Body of pancreas (tissue), 4 donors: ENCODE results near the gene ZDHHC4. TPM values are rescaled to one million over a fixed set of nuclear protein-coding genes. Genes with fewer than 3 reads are reported as not detected.
"Not testable (repeated sequence)": the region's sequence is repeated elsewhere in the genome, so short reads cannot be mapped to it uniquely, and the experiment has no call there.

Source experiments
- ATAC-seq: fragments of 150-250 bp; one replicate; pipeline ENCODE4 v1.9.1; 2016
- DNase-seq, 4 donors: peaks; one replicate each; pipeline ENCODE4 v3.0.0-alpha.2; 2019
- H3K27ac ChIP-seq, 4 donors: fragments of 200-600 bp; sonication (generic); 1 replicate in 3 of 4; 2 replicates in 1 of 4; pipeline versions ENCODE4 v1.5.1 to v1.6.1; 2016 to 2019; ENCODE audit warnings: mild to moderate bottlenecking in 1 of 4, mixed read lengths in 1 of 4, moderate library complexity in 1 of 4
- H3K27me3 ChIP-seq, 2 donors: fragments of 200-600 bp; sonication (generic); one replicate each; pipeline ENCODE4 v1.6.0; 2016; ENCODE audit warnings: mild to moderate bottlenecking in 1 of 2
- H3K36me3 ChIP-seq, 2 donors: fragments of 200-600 bp; sonication (generic); replicated peaks in 1 of 2; 2 replicates each; pipeline ENCODE4 v1.5.1; 2016; ENCODE audit warnings: low read depth in 2 of 2; ENCODE audit not compliant: insufficient read depth in 1 of 2
- H3K4me1 ChIP-seq: fragments of 200-600 bp; sonication (generic); one replicate; pipeline ENCODE4 v1.6.0; 2016
- H3K4me3 ChIP-seq, 2 donors: fragments of 200-600 bp; sonication (generic); 1 replicate in 1 of 2; 2 replicates in 1 of 2; pipeline ENCODE4 v1.5.1; 2016 to 2019
- H3K9me3 ChIP-seq, 3 donors: fragments of 200-600 bp; sonication (generic); 1 replicate in 2 of 3; 2 replicates in 1 of 3; pipeline ENCODE4 v1.5.1; 2016
- POLR2A ChIP-seq, 3 donors: fragments of 450-650 bp; IDR thresholded peaks; one replicate each; pipeline ENCODE4 v1.6.1; 2016; ENCODE audit warnings: antibody characterized with exemption in 3 of 3, mild to moderate bottlenecking in 2 of 3
- WGBS, 2 donors: methylation state at CpG; one replicate each; pipeline ENCODE4 v1.1.5; 2017; 5-methylcytosine and 5-hydroxymethylcytosine counted together
- intact Hi-C: fragments of 100-400 bp; cut with DNase I; formaldehyde crosslinking; loops from one replicate; pipeline ENCODE4 v1.15.1; 2023
- total RNA-seq, 2 donors: library from RNA; depleted of rRNA; stranded (reverse); fragments of >200 nt; gene quantifications; one replicate each; pipeline ENCODE4 v1.1.0, GENCODE V29; 2016
- TF ChIP-seq, protein P1 (sequence below), 7 experiments: fragments of 450-650 bp in 4 of 7; fragments of 200-600 bp in 3 of 7; sonication (generic) in 3 of 7; IDR thresholded peaks; one replicate each; pipeline ENCODE4 v1.5.1; 2016 to 2019; ENCODE audit warnings: antibody characterized with exemption in 7 of 7

ZDHHC4 gene
- total RNA-seq, 2 donors from 2014 or later = 19.1 to 35.5 TPM

DNA sequence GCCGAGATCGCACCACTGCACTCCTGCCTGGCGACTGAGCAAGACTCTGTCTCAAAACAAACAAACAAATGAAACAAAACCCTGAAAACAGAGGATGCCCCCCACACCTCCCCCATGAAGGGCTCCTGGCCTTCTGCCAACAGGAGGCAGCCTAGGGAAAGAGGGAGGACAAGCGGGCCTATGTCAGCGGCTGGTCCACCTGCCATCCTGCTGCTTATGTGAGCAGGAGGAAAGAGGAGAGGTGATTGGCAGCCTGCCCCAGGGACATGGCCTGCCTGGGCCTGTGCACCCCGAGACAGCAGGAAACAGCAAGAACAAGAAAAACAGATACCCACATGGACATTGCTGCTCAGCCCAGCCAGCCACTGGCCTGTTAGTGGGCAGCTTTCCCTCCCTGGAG is 50.8 kb downstream of the ZDHHC4 start:
- no peak overlapping the region for H3K27ac ChIP-seq

DNA sequence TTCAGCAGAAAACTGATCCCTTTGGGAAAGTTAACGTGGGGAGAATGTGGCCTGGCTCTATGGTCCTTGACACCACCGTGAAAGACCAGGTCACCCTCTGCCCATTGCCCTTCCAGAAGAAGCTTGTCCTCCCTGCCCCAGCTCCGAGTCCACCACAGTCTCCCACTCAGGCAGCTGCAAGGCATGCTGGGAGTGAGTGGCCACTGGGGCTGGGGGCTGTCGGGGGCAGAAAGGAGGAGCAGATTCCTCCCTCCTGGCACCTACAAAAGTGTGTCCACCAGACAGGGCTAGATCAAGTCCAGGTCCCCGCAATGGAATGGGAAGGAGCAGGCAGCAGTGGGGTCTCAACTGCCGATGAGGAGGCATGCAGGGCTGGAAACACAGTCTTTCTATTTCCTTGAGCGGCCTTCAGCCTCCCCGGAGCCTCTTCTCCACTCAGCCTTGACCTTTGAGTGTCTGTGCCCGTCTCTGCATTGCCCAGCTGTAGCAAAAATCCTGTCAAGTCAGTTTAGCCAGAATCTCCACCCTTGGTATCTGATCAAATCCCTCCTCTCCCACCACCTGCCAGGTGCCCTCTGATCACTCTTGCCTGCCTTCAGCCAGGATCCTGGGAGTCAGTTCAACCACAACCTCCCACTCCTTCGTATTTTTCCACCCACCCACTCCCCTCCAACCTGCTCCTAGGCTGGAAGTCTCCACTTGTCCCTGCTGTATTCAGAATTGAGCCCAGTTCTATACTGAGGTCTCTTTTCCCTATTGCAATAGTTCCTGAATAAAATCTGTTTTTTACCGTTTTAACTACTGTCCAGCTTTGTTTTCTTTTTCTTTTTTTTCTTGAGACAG is 53.0 kb downstream of the ZDHHC4 start:
- H3K27me3 ChIP-seq = no peaks in the 10 kb centered on the region
- intact Hi-C loops = no loop called here
- no peaks in the 10 kb centered on the region for H3K4me1 ChIP-seq
- DNase-seq = no peak
- no peak overlapping the region for H3K4me3 ChIP-seq
- TF ChIP-seq, protein P1, sequence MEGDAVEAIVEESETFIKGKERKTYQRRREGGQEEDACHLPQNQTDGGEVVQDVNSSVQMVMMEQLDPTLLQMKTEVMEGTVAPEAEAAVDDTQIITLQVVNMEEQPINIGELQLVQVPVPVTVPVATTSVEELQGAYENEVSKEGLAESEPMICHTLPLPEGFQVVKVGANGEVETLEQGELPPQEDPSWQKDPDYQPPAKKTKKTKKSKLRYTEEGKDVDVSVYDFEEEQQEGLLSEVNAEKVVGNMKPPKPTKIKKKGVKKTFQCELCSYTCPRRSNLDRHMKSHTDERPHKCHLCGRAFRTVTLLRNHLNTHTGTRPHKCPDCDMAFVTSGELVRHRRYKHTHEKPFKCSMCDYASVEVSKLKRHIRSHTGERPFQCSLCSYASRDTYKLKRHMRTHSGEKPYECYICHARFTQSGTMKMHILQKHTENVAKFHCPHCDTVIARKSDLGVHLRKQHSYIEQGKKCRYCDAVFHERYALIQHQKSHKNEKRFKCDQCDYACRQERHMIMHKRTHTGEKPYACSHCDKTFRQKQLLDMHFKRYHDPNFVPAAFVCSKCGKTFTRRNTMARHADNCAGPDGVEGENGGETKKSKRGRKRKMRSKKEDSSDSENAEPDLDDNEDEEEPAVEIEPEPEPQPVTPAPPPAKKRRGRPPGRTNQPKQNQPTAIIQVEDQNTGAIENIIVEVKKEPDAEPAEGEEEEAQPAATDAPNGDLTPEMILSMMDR (IDR thresholded peaks at IDR 0.05) = no peak
- TF ChIP-seq POLR2A (IDR thresholded peaks at IDR 0.05) = no peak
- H3K36me3 ChIP-seq = no peaks in the 10 kb centered on the region
- no peak for ATAC-seq
- WGBS, 2 donors = 49 to 56% methylated on average over 9 to 11 of the region's 11 CpGs
- no peak overlapping the region for H3K27ac ChIP-seq
- no peaks in the 10 kb centered on the region for H3K9me3 ChIP-seq

More for the DNA sequence above, 50.8 kb downstream of the ZDHHC4 start:
- Histone ChIP-seq H3K4me1 (no peaks in the 10 kb centered on the region), H3K27me3 (no peaks in the 10 kb centered on the region), H3K4me3 (no peak overlapping the region), H3K9me3 (no peaks in the 10 kb centered on the region), H3K36me3 (no peaks in the 10 kb centered on the region)
- intact Hi-C loops = no loop called here
- no peak for ATAC-seq
- WGBS, 2 donors = 83 to 94% methylated on average over 6 of the region's 6 CpGs
- no peak for TF ChIP-seq POLR2A (IDR thresholded peaks at IDR 0.05)
- TF ChIP-seq, protein P1 (IDR thresholded peaks at IDR 0.05) = no peak
- no peak for DNase-seq

DNA sequence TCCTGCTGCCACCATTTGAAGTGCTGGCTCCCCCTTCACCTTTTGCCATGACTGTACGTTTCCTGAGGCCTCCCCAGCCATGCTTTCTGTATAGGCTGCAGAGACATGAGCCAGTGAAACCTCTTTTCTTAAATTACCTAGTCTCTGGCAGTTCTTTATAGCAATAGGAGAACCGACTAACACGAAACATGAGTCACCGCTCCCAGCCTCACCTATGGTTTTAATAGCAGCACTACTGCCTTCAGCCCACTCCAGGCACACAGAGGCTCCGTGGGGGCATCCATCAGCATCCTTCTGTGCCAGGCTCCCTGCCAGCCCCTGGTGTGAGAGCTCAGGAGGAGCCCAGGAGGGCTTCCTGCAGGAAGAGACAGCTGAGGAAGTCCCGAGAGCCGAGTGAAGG is 54.4 kb downstream of the ZDHHC4 start:
- DNase-seq (no peak), ATAC-seq (no peak)
- H3K27ac ChIP-seq = no peak overlapping the region
- H3K4me1 ChIP-seq = peaks cover 6% of the 10 kb centered on the region
- H3K27me3 ChIP-seq = no peaks in the 10 kb centered on the region
- no peaks in the 10 kb centered on the region for H3K9me3 ChIP-seq
- intact Hi-C loops = no loop called here
- no peaks in the 10 kb centered on the region for H3K36me3 ChIP-seq
- TF ChIP-seq, protein P1 (IDR thresholded peaks at IDR 0.05) = no peak
- no peak for TF ChIP-seq POLR2A (IDR thresholded peaks at IDR 0.05)
- 63 to 69% methylated on average over 7 of the region's 7 CpGs for whole genome bisulfite sequencing, 2 donors
- H3K4me3 ChIP-seq = no peak overlapping the region

DNA sequence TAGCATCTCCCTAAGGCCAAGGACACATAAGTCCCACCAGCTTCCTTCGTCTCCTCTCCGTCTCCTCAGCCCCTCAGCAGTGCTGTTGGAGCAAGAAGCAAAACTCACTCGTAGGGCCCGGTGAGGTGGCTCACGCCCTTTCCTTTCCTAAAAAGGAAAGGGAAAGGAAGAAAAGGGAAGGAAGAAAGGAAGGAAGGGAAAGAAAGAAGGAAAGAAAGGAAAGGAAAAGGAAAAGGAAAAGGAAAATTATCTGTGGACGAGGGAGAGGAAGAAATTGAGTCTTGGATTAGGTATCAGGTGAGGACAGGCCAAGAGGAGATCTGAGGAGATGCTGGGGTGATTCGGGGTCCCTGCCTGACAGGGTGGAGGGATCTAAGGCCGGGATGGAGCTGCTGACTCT is 56.8 kb downstream of the ZDHHC4 start:
- no peak for TF ChIP-seq POLR2A (IDR thresholded peaks at IDR 0.05)
- TF ChIP-seq, protein P1 (IDR thresholded peaks at IDR 0.05) = no peak
- H3K4me1 ChIP-seq = peaks cover 21% of the 10 kb centered on the region
- H3K27ac ChIP-seq = no peak overlapping the region

DNA sequence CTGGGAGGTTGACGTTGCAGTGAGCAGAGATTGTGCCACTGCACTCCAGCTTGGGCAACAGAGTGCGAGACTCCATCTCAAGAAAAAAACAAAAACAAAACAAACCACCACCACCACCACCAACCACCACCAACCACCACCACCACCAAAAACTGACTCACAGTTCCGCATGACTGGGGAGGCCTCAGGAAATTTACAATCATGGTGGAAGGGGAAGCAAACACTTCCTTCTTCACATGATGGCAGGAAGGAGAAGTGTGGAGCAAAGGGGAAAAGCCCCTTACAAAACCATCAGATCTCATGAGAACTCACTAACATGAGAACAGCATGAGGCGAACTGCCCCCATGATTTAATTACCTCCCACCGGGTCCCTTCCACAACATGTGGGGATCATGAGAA is 57.7 kb downstream of the ZDHHC4 start:
- DNase-seq, H3K36me3 ChIP-seq, intact Hi-C loops, H3K9me3 ChIP-seq, H3K27ac ChIP-seq, H3K4me3 ChIP-seq, H3K27me3 ChIP-seq, ATAC-seq: not testable (repeated sequence)
- 75 to 80% methylated on average over 5 of the region's 5 CpGs for WGBS, 2 donors
- H3K4me1 ChIP-seq = peaks cover 21% of the 10 kb centered on the region

More for the DNA sequence above, 56.8 kb downstream of the ZDHHC4 start:
- Histone ChIP-seq H3K27me3 (no peaks in the 10 kb centered on the region), H3K9me3 (no peaks in the 10 kb centered on the region), H3K4me3 (no peak overlapping the region), H3K36me3 (no peaks in the 10 kb centered on the region)
- intact Hi-C loops = no loop called here
- DNase-seq (no peak), ATAC-seq (no peak)
- WGBS, 2 donors = 62 to 78% methylated on average over 8 of the region's 8 CpGs
